HL-60 (cell line): ENCODE results near the gene CTU1.
"Not testable (repeated sequence)": the region's sequence is repeated elsewhere in the genome, so short reads cannot be mapped to it uniquely, and the experiment has no call there.

Experiments
- DNase-seq, 2 experiments: peaks; one replicate each; pipeline ENCODE4 v3.0.0-alpha.2; 2010 to 2020; ENCODE audit warnings: low read depth in 1 of 2, low spot score in 1 of 2
- H3K27ac ChIP-seq: fragments of 250-450 bp; sonication (Bioruptor Pico); replicated peaks from 2 replicates; pipeline ENCODE4 v1.5.1; 2020; ENCODE audit warnings: mild to moderate bottlenecking, moderate library complexity
- H3K27me3 ChIP-seq: fragments of 250-450 bp; sonication (Bioruptor Pico); 2 replicates; pipeline ENCODE4 v1.5.1; 2021; ENCODE audit warnings: mild to moderate bottlenecking, moderate library complexity; ENCODE audit not compliant: insufficient read depth, poor library complexity, severe bottlenecking
- H3K4me3 ChIP-seq: replicated peaks from 2 replicates; pipeline ENCODE4 v1.5.1; 2011; ENCODE audit warnings: mild to moderate bottlenecking, control low read depth, low read length; ENCODE audit not compliant: insufficient read depth
- CTCF ChIP-seq: IDR thresholded peaks from one replicate; pipeline ENCODE4 v1.5.1; 2011; ENCODE audit warnings: low read length, control low read depth, inconsistent platforms; ENCODE audit not compliant: insufficient read depth
- GABPA ChIP-seq: IDR thresholded peaks from 2 replicates; pipeline ENCODE4 v1.6.1; 2012; ENCODE audit warnings: low read depth
- POLR2AphosphoS5 ChIP-seq: IDR thresholded peaks from 2 replicates; pipeline ENCODE4 v1.6.1; 2012; ENCODE audit warnings: low read depth
- REST ChIP-seq: IDR thresholded peaks from 2 replicates; pipeline ENCODE4 v1.6.1; 2012; ENCODE audit warnings: low read depth; ENCODE audit not compliant: insufficient replicate concordance
- SPI1 ChIP-seq: IDR thresholded peaks from 2 replicates; pipeline ENCODE4 v1.6.1; 2012; ENCODE audit warnings: low read depth, mild to moderate bottlenecking, borderline replicate concordance

Gene CTU1

GRCh38 chr19:51144482-51145045 is 36.4 kb upstream of the CTU1 start:
- TF ChIP-seq SPI1 (no peak), REST (no peak), GABPA (no peak), POLR2AphosphoS5 (no peak), CTCF (no peak)
- no peak overlapping the region for H3K4me3 ChIP-seq
- H3K27ac ChIP-seq: no peak overlapping the region
- no peaks in the 10 kb centered on the region for H3K27me3 ChIP-seq
- DNase-seq: no peak

GRCh38 chr19:51143486-51143885 is 35.3 kb upstream of the CTU1 start:
- DNase-seq: no peak
- no peak for TF ChIP-seq GABPA
- no peak for TF ChIP-seq SPI1
- no peak for TF ChIP-seq REST
- TF ChIP-seq CTCF: no peak
- no peak for TF ChIP-seq POLR2AphosphoS5
- no peak overlapping the region for H3K27ac ChIP-seq
- H3K4me3 ChIP-seq: peak overlapping the region; percentile 29
- no peaks in the 10 kb centered on the region for H3K27me3 ChIP-seq

- not testable (repeated sequence) for H3K27me3 ChIP-seq, H3K27ac ChIP-seq, DNase-seq
- H3K4me3 ChIP-seq: peak overlapping the region; percentile 29
Measured at GRCh38 chr19:51142809-51143475, 34.7 kb upstream of the CTU1 start.

GRCh38 chr19:51142119-51142518 is 33.9 kb upstream of the CTU1 start, which contains the start of gene SIGLEC7:
Gene SIGLEC7, plus strand, starts transcription at chr19:51142301. Its CDS starts 69 bp downstream, at chr19:51142370.
- TF ChIP-seq GABPA (no peak), SPI1 (no peak), REST (no peak), CTCF (no peak), POLR2AphosphoS5 (no peak)
- Histone ChIP-seq H3K4me3 (peak within 1 kb of the TSS; percentile 29), H3K27me3 (no peaks in the 10 kb centered on the region), H3K27ac (peak within 1 kb of the TSS; percentile 62)
- peak; percentile 55 to 67 for DNase-seq
